ENCODE data around the gene SRP72. TPM values are rescaled to one million over a fixed set of nuclear protein-coding genes. Genes with fewer than 3 reads are reported as not detected.

Gene SRP72
- total and polyA plus RNA-seq, 2 donors (not counting 3 experiments of a cell fraction or from before 2014, with no cell fraction given) = 65.7 to 132 TPM

DNA sequence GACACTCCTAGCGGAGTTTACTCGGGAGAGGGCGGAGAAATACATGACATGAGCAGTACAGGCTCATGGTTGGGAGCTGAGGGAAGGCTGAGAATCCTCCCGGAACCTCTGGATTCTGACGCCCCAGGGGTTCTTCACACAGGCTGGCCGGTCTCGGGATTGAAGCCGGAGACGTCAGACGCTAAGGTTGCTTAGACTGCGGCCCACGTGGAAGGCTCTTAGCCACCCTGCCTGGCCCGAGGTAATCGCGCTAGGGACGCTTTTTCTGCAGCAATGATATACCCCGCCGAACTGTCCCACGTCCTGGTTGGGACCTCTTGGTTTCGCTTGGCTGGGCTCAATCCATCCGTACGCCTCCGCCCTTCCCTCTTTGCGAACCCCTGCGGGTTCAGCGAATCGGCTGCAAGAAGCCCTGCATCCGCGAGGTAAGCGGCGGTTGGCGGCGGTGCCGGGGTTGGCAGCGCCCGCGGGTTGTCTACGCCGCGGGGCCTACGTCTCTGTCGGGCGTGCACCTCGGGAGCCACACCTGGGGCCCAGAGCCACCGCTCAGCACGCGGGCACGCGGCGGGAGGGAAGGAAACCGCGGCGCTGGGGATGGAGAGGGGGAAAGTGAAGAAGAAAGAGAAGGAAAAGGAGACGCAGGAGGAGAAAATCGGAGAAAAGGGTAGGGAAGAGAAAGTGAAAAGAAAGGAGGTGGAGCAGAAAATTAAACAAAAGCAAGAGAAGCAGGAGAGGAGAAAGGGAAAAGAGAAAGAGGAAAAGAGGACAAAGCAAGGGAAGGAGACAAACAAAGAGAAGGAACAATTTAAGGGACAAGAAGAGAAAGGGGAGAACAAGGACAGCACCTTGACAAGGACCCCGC is 38.1 kb downstream of the SRP72 start, which contains the start of gene ARL9:
TSS of gene ARL9 (plus strand) at position 523 of the 862 bp plus-strand sequence. CDS start at position 595, 72 bp downstream.
- Histone ChIP-seq H3K4me3 (replicated peaks in 1 of 3; ENCODE audit: insufficient read depth in 1 of 3, low read depth in 1 of 3, low read length in 3 of 3) (peak within 1 kb of the TSS; percentile 48 to 69 (median 67)), H3K9me1 (replicated peaks; ENCODE audit: control insufficient read depth, extremely low read depth, insufficient read depth, low read length) (no peaks in the 10 kb centered on the region), H3K79me2 (ENCODE audit: control insufficient read depth, insufficient read depth, low read length) (no peaks in the 10 kb centered on the region), H3K27ac (ENCODE audit: insufficient read depth, low read depth, low read length) (no peak within 1 kb of the TSS), H3K36me3 (ENCODE audit: control insufficient read depth in 2 of 2, extremely low read depth in 1 of 2, insufficient read depth in 2 of 2, low read length in 2 of 2) (peaks cover 0 to 2% of the 10 kb centered on the region in 2 experiments), H3K9me3 (replicated peaks; ENCODE audit: control insufficient read depth, insufficient read depth, low read length) (no peaks in the 10 kb centered on the region), H3K27me3 (ENCODE audit: control insufficient read depth in 2 of 2, insufficient read depth in 2 of 2, low read length in 2 of 2) (no peaks in the 10 kb centered on the region), H3K4me2 (ENCODE audit: insufficient read depth, low read length) (peak within 1 kb of the TSS; percentile 96), H4K20me1 (replicated peaks; ENCODE audit: control insufficient read depth, extremely low read depth, insufficient read depth, low read length) (no peaks in the 10 kb centered on the region), H3K4me1 (ENCODE audit: control insufficient read depth, extremely low read depth, insufficient read depth, low read length) (peaks cover 13% of the 10 kb centered on the region), H3K9ac (replicated peaks; ENCODE audit: extremely low read depth, insufficient read depth, low read length) (peak within 1 kb of the TSS; percentile 67), H2AFZ (ENCODE audit: low read depth, low read length) (peak within 1 kb of the TSS; percentile 81)
- dilution Hi-C loops (cut with MboI; ENCODE audit: extremely low pct_ligation_motif_present, low sequenced_read_pairs) (no loop called here), intact Hi-C loops (cut with micrococcal nuclease) (loop anchor here (1.0 to 2.0 kb wide), 5 partner anchors 37 to 295 kb away; no protein-coding TSS in a partner anchor)
- no TSS peak for BruUV-seq (replicated peaks)
- ChIA-PET CTCF (interaction anchor here (0.9 to 1.7 kb wide), 2 partner anchors 294 to 331 kb away, joined by 3 to 9 read pairs; no protein-coding TSS in a partner anchor), POLR2A (interaction anchor here (0.7 kb wide), 1 partner anchor 35 kb away, joined by 4 read pairs; no protein-coding TSS in a partner anchor)
- DNase-seq (ENCODE audit: low read depth, low spot score) (peak; percentile 61), FAIRE-seq (peak; percentile 57)
- TF ChIP-seq, protein P1, sequence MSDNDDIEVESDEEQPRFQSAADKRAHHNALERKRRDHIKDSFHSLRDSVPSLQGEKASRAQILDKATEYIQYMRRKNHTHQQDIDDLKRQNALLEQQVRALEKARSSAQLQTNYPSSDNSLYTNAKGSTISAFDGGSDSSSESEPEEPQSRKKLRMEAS (IDR thresholded peaks at IDR 0.05; ENCODE audit: insufficient read depth, insufficient read length) = no peak
- no peak for TF ChIP-seq POLR2A (IDR thresholded peaks at IDR 0.05; ENCODE audit: low read depth, low read length)
- TF ChIP-seq JUN (IDR thresholded peaks at IDR 0.05; ENCODE audit: borderline replicate concordance, insufficient read depth, insufficient read length, low read depth) = no peak
- TF ChIP-seq MYC (IDR thresholded peaks at IDR 0.05; ENCODE audit: low read depth, low read length) = no peak
- TF ChIP-seq GATA2 (IDR thresholded peaks at IDR 0.05; ENCODE audit: insufficient read depth, insufficient read length, low read depth, low read length) = no peak
- no peak for TF ChIP-seq POLR2AphosphoS5 (IDR thresholded peaks at IDR 0.05; ENCODE audit: insufficient read depth, low read depth, low read length)
- TF ChIP-seq EZH2 (IDR thresholded peaks at IDR 0.05; ENCODE audit: borderline replicate concordance, low read depth, low read length, severe bottlenecking) = no peak
- TF ChIP-seq FOS (IDR thresholded peaks at IDR 0.05; ENCODE audit: borderline replicate concordance, insufficient read depth, low read length) = no peak
- TF ChIP-seq, protein P2, sequence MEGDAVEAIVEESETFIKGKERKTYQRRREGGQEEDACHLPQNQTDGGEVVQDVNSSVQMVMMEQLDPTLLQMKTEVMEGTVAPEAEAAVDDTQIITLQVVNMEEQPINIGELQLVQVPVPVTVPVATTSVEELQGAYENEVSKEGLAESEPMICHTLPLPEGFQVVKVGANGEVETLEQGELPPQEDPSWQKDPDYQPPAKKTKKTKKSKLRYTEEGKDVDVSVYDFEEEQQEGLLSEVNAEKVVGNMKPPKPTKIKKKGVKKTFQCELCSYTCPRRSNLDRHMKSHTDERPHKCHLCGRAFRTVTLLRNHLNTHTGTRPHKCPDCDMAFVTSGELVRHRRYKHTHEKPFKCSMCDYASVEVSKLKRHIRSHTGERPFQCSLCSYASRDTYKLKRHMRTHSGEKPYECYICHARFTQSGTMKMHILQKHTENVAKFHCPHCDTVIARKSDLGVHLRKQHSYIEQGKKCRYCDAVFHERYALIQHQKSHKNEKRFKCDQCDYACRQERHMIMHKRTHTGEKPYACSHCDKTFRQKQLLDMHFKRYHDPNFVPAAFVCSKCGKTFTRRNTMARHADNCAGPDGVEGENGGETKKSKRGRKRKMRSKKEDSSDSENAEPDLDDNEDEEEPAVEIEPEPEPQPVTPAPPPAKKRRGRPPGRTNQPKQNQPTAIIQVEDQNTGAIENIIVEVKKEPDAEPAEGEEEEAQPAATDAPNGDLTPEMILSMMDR (IDR thresholded peaks at IDR 0.05; ENCODE audit: extremely low read depth in 1 of 2, insufficient read depth in 1 of 2, low read depth in 1 of 2, low read length in 2 of 2) = no peak

Data from endothelial cell of umbilical vein (primary cell).